Naive thymus-derived CD4-positive, alpha-beta T cell (primary cell): ENCODE data around the gene GABRA4. TPM values are rescaled to one million over a fixed set of nuclear protein-coding genes. Genes with fewer than 3 reads are reported as not detected.
A peak's percentile ranks its signal among the peaks of the same experiment; 100 is the strongest.

Experiments
- ATAC-seq: fragments of 150-1000 bp; cut with Tn5 transposase; 2 replicates; pipeline ENCODE4 v1.10.0; 2021; ENCODE audit warnings: mild to moderate bottlenecking, moderate library complexity
- CTCF ChIA-PET: fragments of 350-600 bp; sonication (Branson Sonifier 250); formaldehyde crosslinking; loops from one replicate; lab custom pipeline; 2021; ENCODE audit warnings: antibody characterized with exemption; lab: Charles Lee
- POLR2A ChIA-PET: fragments of 350-600 bp; sonication (Branson Sonifier 250); formaldehyde crosslinking; loops from one replicate; lab custom pipeline; 2021; ENCODE audit warnings: antibody characterized with exemption, inconsistent platforms; lab: Charles Lee
- DNase-seq, 9 donors: peaks; one replicate each; pipeline versions ENCODE4 v3.0.0 to v3.0.0-alpha.2; 2020 to 2022; ENCODE audit warnings: mixed read lengths in 1 of 9
- H3K27ac ChIP-seq: one replicate; pipeline ENCODE4 v1.7.0; 2013; ENCODE audit warnings: mild to moderate bottlenecking, low read depth, low read length, moderate library complexity
- H3K27me3 ChIP-seq, 2 donors: one replicate each; pipeline ENCODE4 v1.7.0; 2013; ENCODE audit warnings: low read length in 2 of 2, mild to moderate bottlenecking in 2 of 2, moderate library complexity in 2 of 2; ENCODE audit not compliant: control insufficient read depth in 2 of 2, insufficient read depth in 2 of 2
- H3K36me3 ChIP-seq, 3 experiments: 1 replicate in 2 of 3; 2 replicates in 1 of 3; pipeline ENCODE4 v1.7.0; 2013; ENCODE audit warnings: low read length in 3 of 3, mild to moderate bottlenecking in 3 of 3, moderate library complexity in 1 of 3; ENCODE audit not compliant: insufficient read depth in 3 of 3, control insufficient read depth in 2 of 3
- H3K4me1 ChIP-seq, 2 donors: one replicate each; pipeline ENCODE4 v1.7.0; 2013; ENCODE audit warnings: low read length in 2 of 2, mild to moderate bottlenecking in 2 of 2, moderate library complexity in 1 of 2; ENCODE audit not compliant: control insufficient read depth in 2 of 2, insufficient read depth in 2 of 2
- H3K4me3 ChIP-seq: 2 replicates; pipeline ENCODE4 v1.7.0; 2013; ENCODE audit warnings: mild to moderate bottlenecking, low read length
- H3K9me3 ChIP-seq, 3 experiments: 1 replicate in 2 of 3; 2 replicates in 1 of 3; pipeline ENCODE4 v1.7.0; 2013; ENCODE audit warnings: low read length in 3 of 3; ENCODE audit not compliant: control insufficient read depth in 2 of 3
- H3K27ac Mint-ChIP-seq, 9 donors: one replicate each; pipeline ENCODE4 v1.8.0; 2020 to 2022; ENCODE audit warnings: mixed read lengths in 9 of 9, mild to moderate bottlenecking in 8 of 9, moderate library complexity in 5 of 9, inconsistent platforms in 2 of 9
- H3K27me3 Mint-ChIP-seq, 5 donors: one replicate each; pipeline ENCODE4 v1.8.0; 2021 to 2022; ENCODE audit warnings: mixed read lengths in 5 of 5, mild to moderate bottlenecking in 1 of 5
- H3K36me3 Mint-ChIP-seq, 5 donors: one replicate each; pipeline ENCODE4 v1.8.0; 2020 to 2022; ENCODE audit warnings: mixed read lengths in 5 of 5, mild to moderate bottlenecking in 3 of 5, inconsistent platforms in 1 of 5
- H3K4me1 Mint-ChIP-seq, 7 donors: one replicate each; pipeline ENCODE4 v1.8.0; 2020 to 2022; ENCODE audit warnings: mixed read lengths in 7 of 7, mild to moderate bottlenecking in 3 of 7, inconsistent platforms in 1 of 7
- H3K4me3 Mint-ChIP-seq, 10 donors: one replicate each; pipeline ENCODE4 v1.8.0; 2020 to 2022; ENCODE audit warnings: mild to moderate bottlenecking in 10 of 10, mixed read lengths in 10 of 10, moderate library complexity in 6 of 10, inconsistent platforms in 2 of 10
- H3K9me3 Mint-ChIP-seq, 11 donors: one replicate each; pipeline ENCODE4 v1.8.0; 2020 to 2022; ENCODE audit warnings: mixed read lengths in 11 of 11, mild to moderate bottlenecking in 4 of 11, inconsistent platforms in 1 of 11, moderate library complexity in 1 of 11
- intact Hi-C, 2 donors: fragments of 100-400 bp; cut with micrococcal nuclease; formaldehyde crosslinking; loops; one replicate each; pipeline ENCODE4 v1.15.1; 2023
- polyA plus RNA-seq, 2 donors: library from polyadenylated mRNA; unstranded; fragments of 300-500 nt; fragmentation: Illumina TruSeq; gene quantifications; one replicate each; pipeline ENCODE4 v1.2.3, GENCODE V29; 2021
- total RNA-seq, 6 experiments: library from RNA in 5 of 6; stranded (reverse) in 5 of 6; gene quantifications; 1 replicate in 5 of 6; 2 replicates in 1 of 6; pipeline ENCODE4 v1.2.3 and lab custom pipeline; 2021 to 2026

The GABRA4 gene
- total and polyA plus RNA-seq, 7 experiments from 2014 or later: not detected

DNA sequence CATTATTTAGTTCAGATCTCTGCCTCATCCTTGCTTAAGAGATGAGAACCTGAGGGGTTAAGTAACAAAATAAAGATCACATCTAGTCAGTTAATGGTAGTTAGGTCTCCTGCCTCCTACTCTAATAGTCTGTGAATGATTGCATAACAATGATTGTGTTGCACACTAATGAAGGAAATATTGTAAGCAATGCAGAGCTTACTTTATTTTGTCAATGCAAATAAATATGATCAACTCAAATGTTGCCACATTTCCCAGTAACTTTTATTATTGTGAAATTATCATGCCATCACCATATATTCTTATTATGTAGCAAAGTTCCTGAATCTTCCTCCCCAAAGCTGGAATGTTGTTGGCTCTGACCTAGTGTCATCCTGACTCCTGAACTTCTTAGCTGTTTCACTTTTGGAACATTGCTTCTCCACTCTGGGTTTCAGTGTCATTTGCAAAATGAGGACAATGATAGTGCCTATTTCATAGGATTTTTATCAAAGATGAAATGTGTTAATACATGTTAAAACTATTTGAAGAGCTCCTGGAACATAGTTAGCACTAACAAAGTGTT lies 17.0 kb upstream of the GABRA4 start:
- Mint-ChIP-seq H3K4me3 (peak overlapping the region; percentile 53 to 82 (median 65)), H3K4me1 (peaks cover 10 to 35% (median 24%) of the 10 kb centered on the region in 7 donors), H3K36me3 (peaks cover 0 to 11% (median 9%) of the 10 kb centered on the region in 5 donors), H3K9me3 (peaks cover 0 to 14% (median 0%) of the 10 kb centered on the region in 11 donors), H3K27me3 (no peaks in the 10 kb centered on the region), H3K27ac (peak overlapping the region; percentile 20 to 86 (median 76))
- ChIA-PET CTCF (no interaction called here), POLR2A (interaction anchor here (0.7 to 0.8 kb wide), 2 partner anchors 208 to 906 kb away, joined by 3 to 5 read pairs; no protein-coding TSS in a partner anchor)
- H3K4me3 ChIP-seq: peak overlapping the region; percentile 39
- DNase-seq: no peak
- H3K36me3 ChIP-seq: no peaks in the 10 kb centered on the region
- peaks cover 9 to 13% of the 10 kb centered on the region in 2 donors for H3K4me1 ChIP-seq
- no peaks in the 10 kb centered on the region for H3K9me3 ChIP-seq
- no peaks in the 10 kb centered on the region for H3K27me3 ChIP-seq
- no peak overlapping the region for H3K27ac ChIP-seq
- ATAC-seq: no peak
- intact Hi-C loops: loop anchor here in 1 of 2 donors (10.0 kb wide), 1 partner anchor 454 kb away; the partner anchor contains the start of gene COMMD8

DNA sequence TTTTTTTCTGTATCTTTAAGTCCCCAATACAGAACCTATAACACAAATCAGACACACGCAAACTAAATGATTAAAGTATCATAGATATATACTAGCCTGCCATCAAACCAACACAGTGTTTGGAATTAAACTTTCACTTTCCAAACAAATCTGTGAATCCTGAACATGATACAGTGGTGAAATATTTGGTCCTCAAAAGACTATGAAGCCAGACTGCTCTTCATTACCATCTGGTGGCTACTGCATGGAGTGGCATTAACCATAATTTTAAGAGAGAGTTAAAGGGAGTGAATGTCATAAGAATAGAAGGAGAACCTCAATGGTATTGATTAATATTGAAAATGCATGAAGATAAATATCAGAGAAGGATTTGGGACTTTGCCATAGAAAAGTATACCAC lies 9.2 kb upstream of the GABRA4 start:
- no peak for DNase-seq

DNA sequence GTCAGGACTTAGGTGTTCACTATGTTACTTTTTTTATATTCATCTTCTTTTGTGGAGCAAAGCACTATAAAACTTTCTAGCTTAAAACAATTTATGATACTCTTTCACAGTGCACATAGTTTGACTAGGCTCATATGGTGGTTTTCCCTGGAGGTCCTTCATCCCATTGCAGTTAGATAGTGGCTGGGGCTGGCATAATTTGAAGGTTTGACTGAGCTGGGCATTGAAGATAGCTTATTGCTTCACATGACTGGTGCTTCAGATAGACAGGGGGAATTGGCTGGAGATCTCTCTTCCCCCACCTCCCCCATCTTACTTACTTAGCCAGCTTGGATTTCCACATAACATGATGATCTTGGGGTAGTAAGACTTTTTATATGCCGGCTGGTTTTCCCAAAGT lies 7.0 kb upstream of the GABRA4 start:
- DNase-seq: no peak
- POLR2A ChIA-PET: no interaction called here
- H3K9me3 Mint-ChIP-seq: peaks cover 0 to 1% (median 0%) of the 10 kb centered on the region in 11 donors
- H3K4me3 Mint-ChIP-seq: no peak overlapping the region
- no peaks in the 10 kb centered on the region for H3K4me1 Mint-ChIP-seq
- Histone ChIP-seq H3K27me3 (no peaks in the 10 kb centered on the region), H3K36me3 (no peaks in the 10 kb centered on the region), H3K9me3 (no peaks in the 10 kb centered on the region), H3K27ac (no peak overlapping the region), H3K4me1 (no peaks in the 10 kb centered on the region), H3K4me3 (no peak overlapping the region)
- H3K27ac Mint-ChIP-seq: no peak overlapping the region
- CTCF ChIA-PET: no interaction called here
- ATAC-seq: no peak
- H3K27me3 Mint-ChIP-seq: peaks cover 17 to 30% (median 24%) of the 10 kb centered on the region in 5 donors
- intact Hi-C loops: no loop called here
- no peaks in the 10 kb centered on the region for H3K36me3 Mint-ChIP-seq

More for the DNA sequence above, 9.2 kb upstream of the GABRA4 start:
- Histone ChIP-seq H3K27ac (no peak overlapping the region), H3K27me3 (no peaks in the 10 kb centered on the region), H3K36me3 (no peaks in the 10 kb centered on the region), H3K4me3 (no peak overlapping the region), H3K9me3 (no peaks in the 10 kb centered on the region), H3K4me1 (no peaks in the 10 kb centered on the region)
- ATAC-seq: no peak
- intact Hi-C loops: no loop called here
- POLR2A ChIA-PET: no interaction called here
- Mint-ChIP-seq H3K9me3 (peaks cover 0 to 1% (median 0%) of the 10 kb centered on the region in 11 donors), H3K4me1 (no peaks in the 10 kb centered on the region), H3K27ac (no peak overlapping the region), H3K4me3 (no peak overlapping the region), H3K36me3 (no peaks in the 10 kb centered on the region), H3K27me3 (peaks cover 2 to 15% (median 9%) of the 10 kb centered on the region in 5 donors)
- CTCF ChIA-PET: no interaction called here

DNA sequence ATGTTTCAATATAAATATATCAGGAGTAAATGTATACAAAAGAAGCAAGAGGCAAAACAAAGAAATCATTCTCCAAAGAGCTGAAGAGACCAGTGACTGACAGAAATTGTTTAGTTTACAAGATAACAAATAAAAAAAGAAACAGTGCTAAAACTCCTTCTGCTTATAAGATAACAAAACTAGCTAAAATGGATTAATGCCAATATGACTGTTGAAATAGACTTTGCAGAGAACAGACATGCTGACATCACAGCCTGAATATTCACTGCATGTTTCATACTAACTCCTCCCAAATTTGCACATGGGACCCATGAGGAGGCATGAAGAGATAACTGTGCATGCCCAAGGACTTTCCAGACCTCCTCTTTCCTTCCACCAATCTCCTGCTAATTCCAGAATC lies 6.2 kb upstream of the GABRA4 start:
- Histone ChIP-seq H3K36me3 (no peaks in the 10 kb centered on the region), H3K27me3 (no peaks in the 10 kb centered on the region), H3K4me3 (no peak overlapping the region), H3K4me1 (no peaks in the 10 kb centered on the region), H3K27ac (no peak overlapping the region), H3K9me3 (no peaks in the 10 kb centered on the region)
- CTCF ChIA-PET: no interaction called here
- Mint-ChIP-seq H3K4me3 (no peak overlapping the region), H3K27ac (no peak overlapping the region), H3K36me3 (no peaks in the 10 kb centered on the region), H3K9me3 (peaks cover 0 to 1% (median 0%) of the 10 kb centered on the region in 11 donors), H3K27me3 (peaks cover 24 to 38% (median 33%) of the 10 kb centered on the region in 5 donors), H3K4me1 (peaks cover 0 to 3% (median 0%) of the 10 kb centered on the region in 7 donors)
- no peak for DNase-seq
- no peak for ATAC-seq
- intact Hi-C loops: no loop called here
- POLR2A ChIA-PET: no interaction called here

DNA sequence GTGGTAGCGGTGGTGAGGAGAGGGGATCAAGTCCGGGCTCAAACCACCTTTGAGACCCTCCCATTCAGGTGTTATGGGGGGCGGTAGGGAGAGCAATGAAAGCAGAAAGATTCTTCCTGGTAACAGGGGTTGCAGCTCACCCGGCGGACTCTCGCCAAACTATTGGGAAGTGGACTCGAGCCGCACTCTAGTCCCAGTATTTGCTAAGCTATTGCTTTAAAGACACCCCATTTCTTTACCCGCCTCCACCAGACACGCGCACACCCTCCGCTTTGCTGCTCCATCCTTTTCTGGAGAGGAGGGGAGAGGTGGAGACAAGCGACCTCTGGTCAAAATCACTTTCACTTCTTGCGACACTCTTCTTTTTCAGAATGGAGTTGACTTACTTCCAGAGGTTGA lies 625 bp upstream of the GABRA4 start:
- Mint-ChIP-seq H3K9me3 (peaks cover 0 to 3% (median 0%) of the 10 kb centered on the region in 11 donors), H3K36me3 (no peaks in the 10 kb centered on the region), H3K27ac (no peak overlapping the region), H3K4me3 (peak overlapping the region in 9 of 10 donors; percentile 25 to 72 (median 64)), H3K4me1 (peaks cover 0 to 25% (median 16%) of the 10 kb centered on the region in 7 donors), H3K27me3 (peaks cover 49 to 64% (median 57%) of the 10 kb centered on the region in 5 donors)
- DNase-seq: no peak
- no peaks in the 10 kb centered on the region for H3K4me1 ChIP-seq
- ATAC-seq: no peak
- no peak overlapping the region for H3K4me3 ChIP-seq
- no peaks in the 10 kb centered on the region for H3K9me3 ChIP-seq
- intact Hi-C loops: loop anchor here in 1 of 2 donors (2.0 kb wide), 1 partner anchor 39 kb away; no protein-coding TSS in a partner anchor
- ChIA-PET POLR2A (no interaction called here), CTCF (no interaction called here)
- H3K36me3 ChIP-seq: no peaks in the 10 kb centered on the region
- H3K27ac ChIP-seq: no peak overlapping the region
- H3K27me3 ChIP-seq: no peaks in the 10 kb centered on the region

DNA sequence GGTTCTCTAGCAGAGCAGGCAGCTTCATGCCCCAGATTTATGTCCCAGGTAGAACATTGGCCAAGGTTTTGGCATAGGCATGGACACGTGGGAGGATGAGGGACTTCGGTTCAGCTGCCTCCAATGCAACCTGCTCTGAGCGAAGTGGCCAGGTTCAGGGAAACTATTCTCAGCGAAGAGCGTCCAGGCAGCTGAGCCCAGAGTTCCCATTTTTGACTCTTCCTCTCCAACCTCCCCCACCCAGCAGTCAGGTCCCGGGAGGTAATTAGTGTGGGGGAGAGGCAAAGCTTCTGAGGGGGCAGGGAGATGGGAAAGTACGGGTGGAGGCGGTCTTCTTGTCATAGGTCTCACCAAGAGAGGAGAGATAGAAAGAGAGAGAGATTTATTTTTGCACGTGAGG lies 1.0 kb downstream of the GABRA4 start:
- H3K27me3 Mint-ChIP-seq: peaks cover 45 to 66% (median 55%) of the 10 kb centered on the region in 5 donors
- peaks cover 0 to 2% (median 0%) of the 10 kb centered on the region in 11 donors for H3K9me3 Mint-ChIP-seq
- H3K27ac Mint-ChIP-seq: no peak overlapping the region
- POLR2A ChIA-PET: no interaction called here
- ATAC-seq (no peak), DNase-seq (no peak)
- no peak overlapping the region for H3K4me3 ChIP-seq
- peak overlapping the region in 9 of 10 donors; percentile 1 to 70 (median 46) for H3K4me3 Mint-ChIP-seq
- H3K9me3 ChIP-seq: no peaks in the 10 kb centered on the region
- peaks cover 0 to 25% (median 16%) of the 10 kb centered on the region in 7 donors for H3K4me1 Mint-ChIP-seq
- H3K27ac ChIP-seq: no peak overlapping the region
- intact Hi-C loops: no loop called here
- no peaks in the 10 kb centered on the region for H3K36me3 Mint-ChIP-seq
- H3K36me3 ChIP-seq: no peaks in the 10 kb centered on the region
- no peaks in the 10 kb centered on the region for H3K4me1 ChIP-seq
- CTCF ChIA-PET: no interaction called here
- H3K27me3 ChIP-seq: no peaks in the 10 kb centered on the region
